HepG2 (cell line): ENCODE data around the gene MISFA. TPM values are rescaled to one million over a fixed set of nuclear protein-coding genes. Genes with fewer than 3 reads are reported as not detected.

ENCODE experiments used
- ATAC-seq: fragments of 200-7000 bp; cut with Tn5 transposase; 3 replicates; pipeline ENCODE4 v1.9.1; 2020; ENCODE audit warnings: mild to moderate bottlenecking, moderate library complexity
- BruUV-seq: library from RNA; stranded (reverse); fragments of 400-500 nt; replicated peaks from 2 replicates; lab custom pipeline; 2021; lab: Mats Ljungman, UMichigan
- CTCF ChIA-PET: fragments of 300-600 bp; formaldehyde crosslinking; extraction: SDS; loops from one replicate; lab custom pipeline; 2021; ENCODE audit warnings: low total read pairs, inconsistent platforms, low intra/inter-chr PET ratio; lab: Yijun Ruan, JAX
- POLR2A ChIA-PET: fragments of 350-600 bp; sonication (Branson Sonifier 250); formaldehyde crosslinking; loops from one replicate; lab custom pipeline; 2020; ENCODE audit warnings: antibody characterized with exemption, inconsistent platforms; lab: Yijun Ruan, JAX
- DNase-seq: peaks from one replicate; pipeline ENCODE4 v3.0.0-alpha.2; 2015; ENCODE audit warnings: low spot score
- FAIRE-seq: peaks from 3 replicates; lab custom pipeline; 2011; peaks lifted over from hg19 to GRCh38; lab: Jason Lieb, UNC
- H2AFZ ChIP-seq: one replicate; pipeline ENCODE4 v1.6.1; 2011; ENCODE audit warnings: low read length, inconsistent platforms
- H3K27ac ChIP-seq: fragments of 300-600 bp; 3 replicates; pipeline ENCODE4 v1.8.0; 2011; ENCODE audit warnings: mixed run types, mild to moderate bottlenecking, mixed read lengths, low read length, inconsistent platforms; ENCODE audit not compliant: insufficient read depth; ENCODE audit errors: extremely low read length
- H3K27me3 ChIP-seq, 2 experiments: fragments of 200-600 bp in 1 of 2; 2 replicates in 1 of 2; 3 replicates in 1 of 2; pipeline versions ENCODE4 v1.6.0 to v1.8.0; 2011; ENCODE audit warnings: low read length in 2 of 2, mild to moderate bottlenecking in 2 of 2, moderate library complexity in 2 of 2, inconsistent platforms in 1 of 2; ENCODE audit not compliant: insufficient read depth in 2 of 2, control insufficient read depth in 1 of 2
- H3K36me3 ChIP-seq, 2 experiments: fragments of 200-600 bp in 1 of 2; replicated peaks in 1 of 2; 2 replicates in 1 of 2; 3 replicates in 1 of 2; pipeline versions ENCODE4 v1.5.1 to v1.8.0; 2011; ENCODE audit warnings: low read length in 2 of 2, inconsistent platforms in 1 of 2; ENCODE audit not compliant: insufficient read depth in 2 of 2, control insufficient read depth in 1 of 2
- H3K4me1 ChIP-seq: 2 replicates; pipeline ENCODE4 v1.5.1; 2012; ENCODE audit warnings: low read length, inconsistent platforms; ENCODE audit not compliant: insufficient read depth
- H3K4me2 ChIP-seq: 2 replicates; pipeline ENCODE4 v1.6.0; 2011; ENCODE audit warnings: low read depth, low read length, inconsistent platforms
- H3K4me3 ChIP-seq, 3 experiments: fragments of 200-600 bp in 1 of 3; sonication (generic), shearing (Covaris generic) in 1 of 3; replicated peaks in 1 of 3; 2 replicates each; pipeline ENCODE4 v1.5.1; 2011 to 2016; ENCODE audit warnings: low read length in 3 of 3, inconsistent platforms in 2 of 3, low read depth in 2 of 3, mild to moderate bottlenecking in 2 of 3, control low read depth in 1 of 3, mixed read lengths in 1 of 3; ENCODE audit not compliant: insufficient read depth in 1 of 3
- H3K79me2 ChIP-seq: one replicate; pipeline ENCODE4 v1.6.1; 2011; ENCODE audit warnings: low read length, inconsistent platforms; ENCODE audit not compliant: insufficient read depth
- H3K9ac ChIP-seq: 2 replicates; pipeline ENCODE4 v1.6.0; 2011; ENCODE audit warnings: mild to moderate bottlenecking, low read depth, low read length, inconsistent platforms; ENCODE audit not compliant: insufficient read depth
- H3K9me3 ChIP-seq: 2 replicates; pipeline ENCODE4 v1.5.1; 2012; ENCODE audit warnings: mild to moderate bottlenecking, low read length
- H4K20me1 ChIP-seq: 2 replicates; pipeline ENCODE4 v1.6.0; 2011; ENCODE audit warnings: inconsistent platforms, mild to moderate bottlenecking, low read length, moderate library complexity; ENCODE audit not compliant: insufficient read depth
- JDP2 ChIP-seq: sonication (generic); formaldehyde crosslinking; IDR thresholded peaks from 2 replicates; pipeline ENCODE4 v1.8.1; 2022; ENCODE audit warnings: missing genetic modification reagents, borderline replicate concordance
- KAT2B ChIP-seq: fragments of 150-350 bp; IDR thresholded peaks from 2 replicates; pipeline ENCODE4 v1.6.1; 2014; ENCODE audit warnings: low read depth, low read length, borderline replicate concordance
- KAT8 ChIP-seq: IDR thresholded peaks from 2 replicates; pipeline ENCODE4 v1.6.1; 2016; ENCODE audit warnings: missing genetic modification reagents, missing compliant biosample characterization
- SP140L ChIP-seq: sonication (generic); formaldehyde crosslinking; IDR thresholded peaks from 2 replicates; pipeline ENCODE4 v1.4.0; 2020; ENCODE audit warnings: missing genetic modification reagents, borderline replicate concordance
- ZNF124 ChIP-seq: sonication (generic); formaldehyde crosslinking; IDR thresholded peaks from 2 replicates; pipeline ENCODE4 v1.4.0; 2020; ENCODE audit warnings: missing genetic modification reagents
- ZNF234 ChIP-seq: sonication (generic); formaldehyde crosslinking; conservative IDR thresholded peaks from 2 replicates; pipeline ENCODE4 v1.5.1; 2020; ENCODE audit warnings: mild to moderate bottlenecking, missing genetic modification reagents
- ZNF24 ChIP-seq: fragments of 450-650 bp; IDR thresholded peaks from 2 replicates; pipeline ENCODE4 v1.6.1; 2017; ENCODE audit warnings: antibody characterized with exemption, mild to moderate bottlenecking
- ZNF263 ChIP-seq: sonication (generic); formaldehyde crosslinking; IDR thresholded peaks from 2 replicates; pipeline ENCODE4 v1.4.0; 2020; ENCODE audit warnings: missing genetic modification reagents
- ZZZ3 ChIP-seq: sonication (generic); formaldehyde crosslinking; IDR thresholded peaks from 2 replicates; pipeline ENCODE4 v1.4.0; 2020; ENCODE audit warnings: missing genetic modification reagents, mild to moderate bottlenecking, borderline replicate concordance
- whole genome bisulfite sequencing: methylation state at CpG from one replicate; pipeline ENCODE4 v1.1.6; 2017; ENCODE audit warnings: low lambda C conversion rate; 5-methylcytosine and 5-hydroxymethylcytosine counted together
- in situ Hi-C: cut with HindIII; loops from 2 replicates; pipeline ENCODE4 v1.10.0; 2017; ENCODE audit warnings: low pct_unique_long_range_greater_than_20kb; ENCODE audit not compliant: extremely low pct_ligation_motif_present
- intact Hi-C: fragments of 100-400 bp; cut with micrococcal nuclease; formaldehyde crosslinking; loops from one replicate; pipeline ENCODE4 v1.10.0; 2022; ENCODE audit not compliant: unreplicated experiment
- polyA plus RNA-seq, 8 experiments: library from polyadenylated mRNA; depleted of rRNA in 3 of 8; stranded (reverse) in 7 of 8; unstranded in 1 of 8; fragments of >200 nt; fragmentation: Illumina TruSeq in 4 of 8; extraction: Trizol in 4 of 8; gene quantifications; 2 replicates each; pipeline versions ENCODE4 v1.2.1 to v1.2.3, GENCODE V29; 2011 to 2016; ENCODE audit warnings: low read depth in 4 of 8, missing spikeins in 1 of 8, mixed read lengths in 1 of 8; ENCODE audit not compliant: insufficient read depth in 1 of 8
- total RNA-seq, 5 experiments: library from RNA; depleted of rRNA; stranded (reverse); fragments of >200 nt; fragmentation: Illumina TruSeq; extraction: Trizol; gene quantifications; 2 replicates each; pipeline ENCODE4 v1.2.3, GENCODE V29; 2016; ENCODE audit warnings: low read depth in 1 of 5
- TF ChIP-seq, protein P1 (sequence below): sonication (generic); formaldehyde crosslinking; IDR thresholded peaks from 2 replicates; pipeline ENCODE4 v1.4.0; 2020; ENCODE audit warnings: missing genetic modification reagents

MISFA gene
- total and polyA plus RNA-seq, 2 of the 13 experiments (the other 11 are each of a cell fraction or from before 2014, with no cell fraction given) = 1.4 to 5.4 TPM

- Histone ChIP-seq H3K27ac (peak overlapping the region; percentile 18), H3K36me3 (no peaks in the 10 kb centered on the region), H3K4me1 (peaks cover 44% of the 10 kb centered on the region), H3K4me3 (no peak overlapping the region), H3K4me2 (no peak overlapping the region), H3K27me3 (no peaks in the 10 kb centered on the region)
- DNase-seq = no peak
- POLR2A ChIA-PET = interaction anchor here (2.6 kb wide), 1 partner anchor 55 kb away, joined by 8 read pairs; the partner anchor contains the start of gene TSG101
- no peak for TF ChIP-seq SP140L (CRISPR knock-in tag)
- no peak for TF ChIP-seq ZNF234 (CRISPR knock-in tag)
- TF ChIP-seq KAT8 (CRISPR knock-in tag) = no peak
- no peak for TF ChIP-seq KAT2B
- TF ChIP-seq, protein P1, sequence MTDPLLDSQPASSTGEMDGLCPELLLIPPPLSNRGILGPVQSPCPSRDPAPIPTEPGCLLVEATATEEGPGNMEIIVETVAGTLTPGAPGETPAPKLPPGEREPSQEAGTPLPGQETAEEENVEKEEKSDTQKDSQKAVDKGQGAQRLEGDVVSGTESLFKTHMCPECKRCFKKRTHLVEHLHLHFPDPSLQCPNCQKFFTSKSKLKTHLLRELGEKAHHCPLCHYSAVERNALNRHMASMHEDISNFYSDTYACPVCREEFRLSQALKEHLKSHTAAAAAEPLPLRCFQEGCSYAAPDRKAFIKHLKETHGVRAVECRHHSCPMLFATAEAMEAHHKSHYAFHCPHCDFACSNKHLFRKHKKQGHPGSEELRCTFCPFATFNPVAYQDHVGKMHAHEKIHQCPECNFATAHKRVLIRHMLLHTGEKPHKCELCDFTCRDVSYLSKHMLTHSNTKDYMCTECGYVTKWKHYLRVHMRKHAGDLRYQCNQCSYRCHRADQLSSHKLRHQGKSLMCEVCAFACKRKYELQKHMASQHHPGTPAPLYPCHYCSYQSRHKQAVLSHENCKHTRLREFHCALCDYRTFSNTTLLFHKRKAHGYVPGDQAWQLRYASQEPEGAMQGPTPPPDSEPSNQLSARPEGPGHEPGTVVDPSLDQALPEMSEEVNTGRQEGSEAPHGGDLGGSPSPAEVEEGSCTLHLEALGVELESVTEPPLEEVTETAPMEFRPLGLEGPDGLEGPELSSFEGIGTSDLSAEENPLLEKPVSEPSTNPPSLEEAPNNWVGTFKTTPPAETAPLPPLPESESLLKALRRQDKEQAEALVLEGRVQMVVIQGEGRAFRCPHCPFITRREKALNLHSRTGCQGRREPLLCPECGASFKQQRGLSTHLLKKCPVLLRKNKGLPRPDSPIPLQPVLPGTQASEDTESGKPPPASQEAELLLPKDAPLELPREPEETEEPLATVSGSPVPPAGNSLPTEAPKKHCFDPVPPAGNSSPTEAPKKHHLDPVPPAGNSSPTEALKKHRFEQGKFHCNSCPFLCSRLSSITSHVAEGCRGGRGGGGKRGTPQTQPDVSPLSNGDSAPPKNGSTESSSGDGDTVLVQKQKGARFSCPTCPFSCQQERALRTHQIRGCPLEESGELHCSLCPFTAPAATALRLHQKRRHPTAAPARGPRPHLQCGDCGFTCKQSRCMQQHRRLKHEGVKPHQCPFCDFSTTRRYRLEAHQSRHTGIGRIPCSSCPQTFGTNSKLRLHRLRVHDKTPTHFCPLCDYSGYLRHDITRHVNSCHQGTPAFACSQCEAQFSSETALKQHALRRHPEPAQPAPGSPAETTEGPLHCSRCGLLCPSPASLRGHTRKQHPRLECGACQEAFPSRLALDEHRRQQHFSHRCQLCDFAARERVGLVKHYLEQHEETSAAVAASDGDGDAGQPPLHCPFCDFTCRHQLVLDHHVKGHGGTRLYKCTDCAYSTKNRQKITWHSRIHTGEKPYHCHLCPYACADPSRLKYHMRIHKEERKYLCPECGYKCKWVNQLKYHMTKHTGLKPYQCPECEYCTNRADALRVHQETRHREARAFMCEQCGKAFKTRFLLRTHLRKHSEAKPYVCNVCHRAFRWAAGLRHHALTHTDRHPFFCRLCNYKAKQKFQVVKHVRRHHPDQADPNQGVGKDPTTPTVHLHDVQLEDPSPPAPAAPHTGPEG (CRISPR knock-in tag) = no peak
- TF ChIP-seq ZNF24 = no peak
- no peak for TF ChIP-seq JDP2 (CRISPR knock-in tag)
- no peak for TF ChIP-seq ZNF263 (CRISPR knock-in tag)
- no peak for TF ChIP-seq ZNF124 (CRISPR knock-in tag)
- TF ChIP-seq ZZZ3 (CRISPR knock-in tag) = no peak
- TF ChIP-seq, all 625 proteins: peak for 0
- BruUV-seq = no TSS peak
- in situ Hi-C loops (no loop called here), intact Hi-C loops (no loop called here)
- Histone ChIP-seq H2AFZ (no peak overlapping the region), H4K20me1 (no peaks in the 10 kb centered on the region), H3K9ac (no peak overlapping the region), H3K9me3 (no peaks in the 10 kb centered on the region), H3K79me2 (no peaks in the 10 kb centered on the region)
- ATAC-seq = no peak
- FAIRE-seq = no peak
- WGBS = 89% methylated on average over 1 of the region's 1 CpG
- CTCF ChIA-PET = no interaction called here
Observed at GRCh38 chr11:18581825-18582224, 17.8 kb upstream of the MISFA start.
